KOPT-K1 (cell line): ENCODE measurements around the gene S100A13.
A peak's percentile ranks its signal among the peaks of the same experiment; 100 is the strongest.
"Not testable (repeated sequence)": the region's sequence is repeated elsewhere in the genome, so short reads cannot be mapped to it uniquely, and the experiment has no call there.

ENCODE experiments used
- H3K27ac ChIP-seq: fragments of 200-600 bp; sonication (generic); 2 replicates; pipeline ENCODE4 v1.5.1; 2016; ENCODE audit warnings: antibody characterized with exemption, mild to moderate bottlenecking, low read depth, low read length; ENCODE audit not compliant: poor library complexity, severe bottlenecking
- H3K36me3 ChIP-seq: fragments of 200-600 bp; sonication (generic); 2 replicates; pipeline ENCODE4 v1.5.1; 2017; ENCODE audit warnings: antibody characterized with exemption, mild to moderate bottlenecking, low read length, moderate library complexity; ENCODE audit not compliant: insufficient read depth
- H3K9me3 ChIP-seq: fragments of 200-600 bp; sonication (generic); 2 replicates; pipeline ENCODE4 v1.5.1; 2017; ENCODE audit warnings: antibody characterized with exemption, low read length, mild to moderate bottlenecking; ENCODE audit not compliant: insufficient read depth, poor library complexity, severe bottlenecking

The S100A13 gene

DNA sequence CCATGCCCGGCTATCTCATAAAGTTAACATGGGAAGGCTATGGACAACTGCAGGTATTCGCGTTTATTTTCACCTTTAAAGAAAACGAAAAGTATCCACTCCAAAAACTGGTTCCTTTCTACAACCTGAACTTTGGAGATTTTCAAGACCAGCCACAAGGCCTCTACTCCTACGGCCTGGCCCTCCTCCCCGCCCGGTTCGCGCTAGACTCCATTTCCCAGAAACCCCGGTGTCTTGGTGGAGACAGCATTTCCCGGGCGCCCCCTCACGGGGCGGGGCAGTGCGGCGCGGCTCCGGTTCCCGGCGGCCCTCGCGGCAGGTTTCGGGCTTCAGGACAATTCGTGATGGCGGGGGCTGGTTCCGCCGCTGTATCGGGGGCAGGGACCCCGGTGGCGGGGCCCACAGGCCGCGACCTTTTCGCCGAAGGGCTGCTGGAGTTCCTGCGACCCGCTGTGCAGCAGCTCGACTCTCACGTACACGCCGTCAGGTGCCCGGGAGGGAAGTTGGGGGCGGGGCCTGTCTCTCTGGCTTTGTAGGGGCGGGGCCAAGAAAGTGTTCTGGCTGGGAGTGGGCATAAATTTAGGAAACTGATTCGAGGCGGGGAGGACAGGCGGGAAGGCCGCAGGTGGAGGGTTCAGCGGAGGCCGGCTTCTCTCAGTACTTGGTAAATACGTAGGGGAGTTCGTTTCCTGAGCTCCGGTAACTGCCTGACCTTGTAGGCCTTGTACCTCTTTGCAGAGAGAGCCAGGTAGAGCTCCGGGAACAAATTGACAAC, 31.3 kb upstream of the S100A13 start, which contains the start of gene SNAPIN:
Gene SNAPIN, plus strand, starts transcription at position 304 of the 775 bp plus-strand sequence. Its CDS starts 41 bp downstream, at position 345.
- Histone ChIP-seq H3K27ac (peak within 1 kb of the TSS; percentile 80), H3K9me3 (no peaks in the 10 kb centered on the region), H3K36me3 (peaks cover 32% of the 10 kb centered on the region)

DNA sequence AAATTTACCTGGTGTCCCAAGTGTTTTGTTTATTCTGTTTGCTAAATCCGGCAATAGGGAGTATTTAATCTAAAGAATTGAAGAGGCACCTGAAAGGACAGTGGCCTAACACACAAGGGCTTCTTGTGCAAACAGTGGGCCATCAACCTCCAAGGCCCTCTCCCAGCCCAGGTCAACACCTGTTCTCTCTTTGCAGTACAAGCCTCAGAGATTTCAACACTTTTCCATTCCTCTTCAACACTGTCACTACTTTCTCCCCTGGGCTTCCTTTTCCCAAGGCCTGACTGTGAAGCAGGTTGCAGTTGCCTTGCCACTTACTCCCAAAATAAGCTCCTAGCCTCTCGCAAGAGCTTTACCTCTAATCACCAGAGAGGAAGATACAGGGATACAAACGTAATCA, 28.0 kb upstream of the S100A13 start:
- H3K27ac ChIP-seq = no peak overlapping the region
- H3K9me3 ChIP-seq = no peaks in the 10 kb centered on the region
- H3K36me3 ChIP-seq = no peaks in the 10 kb centered on the region; the same call in 1 of the 2 replicates

DNA sequence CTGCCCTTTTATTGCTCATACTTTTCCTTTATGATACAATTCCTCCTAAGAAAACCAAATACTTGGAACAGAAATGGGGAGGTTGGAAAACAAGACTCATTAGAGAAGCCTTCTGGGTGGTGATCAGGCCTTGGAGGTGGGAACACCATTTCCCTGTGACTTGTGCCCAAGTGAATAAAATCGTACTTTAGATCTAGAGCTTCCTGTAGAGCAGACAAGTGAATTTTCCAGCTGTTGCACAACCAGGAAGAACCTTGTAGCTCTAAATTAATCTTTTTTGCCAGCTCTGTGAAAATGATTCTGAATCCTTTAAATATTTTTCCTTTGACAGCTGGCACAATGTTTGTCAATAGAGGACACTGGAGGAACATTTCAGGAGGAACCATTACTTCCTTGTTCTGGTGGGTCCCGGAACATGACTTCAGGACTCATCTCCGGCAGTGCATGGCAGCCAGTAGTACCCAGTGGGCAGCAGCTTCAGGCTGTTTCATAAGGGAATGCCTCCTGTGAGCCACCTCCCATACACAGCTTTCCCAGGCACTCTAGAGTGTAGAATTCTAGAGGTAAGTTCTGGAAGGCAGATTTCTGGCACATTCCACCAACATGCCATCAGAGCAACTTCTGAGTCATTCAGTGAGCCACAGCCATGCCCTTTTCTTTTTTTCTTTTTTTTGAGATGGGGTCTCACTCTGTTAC, 25.6 kb upstream of the S100A13 start:
- no peaks in the 10 kb centered on the region for H3K9me3 ChIP-seq
- H3K36me3 ChIP-seq = peaks cover 3% of the 10 kb centered on the region; the same call in 1 of the 2 replicates
- no peak overlapping the region for H3K27ac ChIP-seq

DNA sequence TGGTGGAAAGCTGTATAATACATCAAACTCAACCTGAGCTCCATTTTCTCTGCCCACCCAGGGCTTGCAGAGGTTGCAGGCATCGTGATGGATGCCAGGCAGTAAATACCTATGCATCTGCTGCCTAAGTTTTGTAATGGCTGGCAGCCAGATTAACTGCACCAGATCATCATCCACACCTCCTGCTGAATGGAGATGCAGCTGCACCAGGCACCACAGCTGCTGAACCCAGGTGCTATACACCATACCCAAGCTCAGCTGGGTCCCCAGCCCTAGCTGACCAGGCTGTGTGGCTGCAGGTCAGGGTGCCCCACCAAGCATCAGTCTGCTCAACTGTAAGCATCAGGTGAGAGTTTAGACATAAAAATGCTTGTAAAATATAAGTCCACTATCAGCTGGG, 24.5 kb upstream of the S100A13 start:
- Histone ChIP-seq H3K36me3 (peaks cover 13% of the 10 kb centered on the region), H3K9me3 (no peaks in the 10 kb centered on the region), H3K27ac (no peak overlapping the region)

DNA sequence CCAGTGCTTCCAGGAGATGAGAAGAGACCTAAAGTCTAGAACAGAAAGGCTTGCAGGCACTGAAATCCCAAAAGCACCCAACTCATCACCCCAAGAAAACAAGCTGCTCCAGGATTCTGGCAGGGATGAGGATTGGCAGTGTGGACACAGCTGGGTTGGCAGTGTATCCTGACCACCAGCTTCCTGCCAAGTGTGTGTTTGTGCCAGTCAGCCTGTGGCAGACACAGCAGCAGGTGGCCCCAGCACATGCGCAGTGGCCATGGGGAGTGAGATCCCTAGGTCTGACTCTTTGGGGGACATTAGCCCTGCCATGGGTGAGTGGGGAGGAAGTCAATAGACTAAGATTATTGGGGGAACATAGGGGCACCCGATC, 22.5 kb upstream of the S100A13 start:
- Histone ChIP-seq H3K27ac (peak overlapping the region; percentile 15), H3K36me3 (peaks cover 33% of the 10 kb centered on the region), H3K9me3 (no peaks in the 10 kb centered on the region)

DNA sequence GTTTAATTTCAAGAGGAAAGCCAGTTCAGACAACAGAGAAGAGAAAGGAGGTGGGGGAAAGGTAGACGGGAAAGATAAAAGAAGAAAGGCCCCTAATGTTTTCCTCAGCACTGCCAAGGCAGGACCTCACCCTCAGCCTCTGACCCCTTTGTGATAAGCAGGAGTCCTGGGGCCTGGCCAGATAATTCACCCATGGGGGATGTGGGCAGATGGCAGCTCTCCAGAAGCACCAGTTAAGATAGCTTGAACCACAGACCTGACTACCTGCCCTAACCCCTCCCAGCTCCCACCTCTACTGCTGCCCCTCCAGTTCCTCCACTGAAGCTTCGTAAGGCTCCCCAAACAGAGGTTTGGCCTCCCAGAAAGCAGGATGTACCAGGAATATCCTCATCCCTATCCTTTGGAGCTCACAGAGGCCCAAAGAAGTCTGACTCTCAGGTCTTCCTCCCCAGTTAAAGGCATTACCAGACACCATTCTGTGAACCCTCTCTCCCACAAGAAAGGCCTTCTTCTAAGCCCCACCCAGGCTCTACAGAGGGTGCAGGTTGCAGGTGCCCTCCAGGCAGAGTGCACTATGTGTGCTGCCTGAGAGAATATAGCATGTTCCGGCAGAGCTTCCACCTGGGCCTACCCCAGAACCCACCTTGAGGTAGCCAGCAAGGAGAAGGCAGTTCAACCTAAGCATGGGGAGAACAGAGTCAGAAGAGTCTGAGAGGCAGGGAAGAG, 22.0 kb upstream of the S100A13 start:
- Histone ChIP-seq H3K9me3 (no peaks in the 10 kb centered on the region), H3K27ac (peak overlapping the region; percentile 15), H3K36me3 (peaks cover 38% of the 10 kb centered on the region)

DNA sequence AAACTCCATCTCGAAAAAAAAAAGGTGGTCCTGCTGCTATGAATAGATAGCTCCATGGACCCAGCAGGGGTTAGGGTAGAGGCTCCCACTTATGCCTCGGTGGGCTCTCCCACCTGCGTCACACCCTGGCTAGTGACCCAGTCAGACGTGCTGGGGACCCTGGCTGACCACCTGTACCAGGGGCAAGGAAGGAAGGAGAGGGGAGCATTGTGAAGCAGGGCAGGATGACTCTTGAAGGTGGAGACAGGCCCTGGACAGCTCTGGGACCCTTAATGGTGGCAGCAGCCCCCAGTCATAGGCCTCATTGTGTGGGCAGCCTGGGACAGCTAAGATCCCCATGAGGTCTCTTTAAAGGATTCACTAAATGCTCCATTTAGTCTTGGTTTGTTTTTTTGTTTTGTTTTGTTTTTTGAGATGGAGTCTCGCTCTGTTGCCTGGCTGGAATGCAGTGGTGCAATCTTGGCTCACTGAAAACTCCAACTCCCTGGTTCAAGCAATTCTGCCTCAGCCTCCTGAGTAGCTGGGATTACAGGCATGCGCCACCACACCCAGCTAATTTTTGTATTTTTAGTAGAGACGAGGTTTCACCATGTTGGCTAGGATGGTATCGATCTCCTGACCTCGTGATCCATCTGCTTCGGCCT, 20.8 kb upstream of the S100A13 start:
- no peak overlapping the region for H3K27ac ChIP-seq
- no peaks in the 10 kb centered on the region for H3K9me3 ChIP-seq
- H3K36me3 ChIP-seq = peaks cover 50% of the 10 kb centered on the region

DNA sequence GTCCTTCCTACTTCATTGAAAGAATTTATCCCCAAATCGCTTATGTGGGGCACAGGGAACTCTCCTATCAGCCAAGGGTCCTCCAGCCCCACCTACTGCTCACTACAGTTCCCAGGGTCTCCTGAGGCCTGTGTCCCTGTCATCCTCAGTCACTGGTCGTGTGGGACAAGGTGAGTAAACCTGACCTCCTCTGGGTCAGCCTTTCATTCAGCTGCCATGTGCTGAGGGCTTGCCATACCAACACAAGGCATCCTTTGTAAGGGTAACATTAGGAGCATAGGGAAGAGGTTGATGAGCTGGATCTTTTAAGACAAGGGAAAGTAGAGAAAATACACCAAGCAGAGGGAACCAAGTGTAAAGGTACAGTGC, 20.0 kb upstream of the S100A13 start:
- H3K9me3 ChIP-seq = no peaks in the 10 kb centered on the region
- peaks cover 58% of the 10 kb centered on the region for H3K36me3 ChIP-seq
- H3K27ac ChIP-seq = no peak overlapping the region

DNA sequence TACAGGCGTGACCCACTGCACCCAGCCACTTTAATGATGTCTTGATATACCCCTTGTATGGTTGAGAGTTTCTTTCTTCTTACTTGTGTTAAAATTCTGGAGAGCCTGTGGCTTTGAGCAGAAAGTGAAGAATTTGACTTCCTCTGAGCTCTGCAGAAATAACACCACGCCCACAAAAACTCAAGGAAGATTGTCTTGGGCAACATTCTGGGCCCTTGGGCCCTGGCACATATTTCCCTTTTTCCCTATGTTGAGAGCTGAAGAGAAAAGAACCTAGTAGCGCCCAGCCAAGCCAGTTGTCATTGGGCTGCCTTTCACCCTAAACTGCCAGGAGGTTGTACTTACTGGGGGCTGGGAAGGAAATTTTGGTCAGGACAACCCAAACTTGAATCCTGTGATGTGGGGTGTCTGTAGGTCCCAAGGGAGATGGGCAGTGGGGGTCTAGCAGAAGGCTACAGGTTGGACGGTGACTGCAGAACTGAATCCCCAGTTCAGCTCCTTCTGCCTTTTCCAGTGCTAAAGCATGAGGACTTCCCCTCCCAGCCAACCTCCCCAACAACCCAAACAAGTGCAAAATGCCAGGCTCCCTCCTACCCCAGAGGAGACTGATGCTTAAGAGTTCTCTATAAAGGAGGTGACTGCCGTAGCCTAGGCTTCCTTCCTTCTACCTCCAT, 19.5 kb upstream of the S100A13 start:
- Histone ChIP-seq H3K27ac (no peak overlapping the region), H3K36me3 (peaks cover 63% of the 10 kb centered on the region), H3K9me3 (no peaks in the 10 kb centered on the region)

DNA sequence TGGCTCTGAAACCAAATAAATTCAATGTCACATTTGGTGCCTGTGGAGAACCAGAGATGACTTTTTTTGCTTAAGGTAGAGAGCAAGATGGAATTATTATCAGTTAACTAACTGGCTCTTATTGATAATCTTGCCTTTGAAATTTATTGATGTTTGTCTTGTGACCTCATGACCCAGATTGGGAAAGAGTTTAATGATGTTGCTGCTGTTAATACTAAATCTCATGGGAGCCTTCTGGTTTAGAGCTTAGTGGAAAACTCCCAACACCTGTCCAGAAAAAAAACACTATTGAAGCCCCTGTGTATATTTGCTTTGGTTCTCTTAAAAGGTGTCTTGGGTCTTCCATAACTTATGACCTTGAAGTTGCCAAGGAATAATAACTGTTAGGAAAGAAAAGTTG, 16.5 kb upstream of the S100A13 start:
- Histone ChIP-seq H3K27ac (no peak overlapping the region), H3K36me3 (peaks cover 93% of the 10 kb centered on the region), H3K9me3 (no peaks in the 10 kb centered on the region)

DNA sequence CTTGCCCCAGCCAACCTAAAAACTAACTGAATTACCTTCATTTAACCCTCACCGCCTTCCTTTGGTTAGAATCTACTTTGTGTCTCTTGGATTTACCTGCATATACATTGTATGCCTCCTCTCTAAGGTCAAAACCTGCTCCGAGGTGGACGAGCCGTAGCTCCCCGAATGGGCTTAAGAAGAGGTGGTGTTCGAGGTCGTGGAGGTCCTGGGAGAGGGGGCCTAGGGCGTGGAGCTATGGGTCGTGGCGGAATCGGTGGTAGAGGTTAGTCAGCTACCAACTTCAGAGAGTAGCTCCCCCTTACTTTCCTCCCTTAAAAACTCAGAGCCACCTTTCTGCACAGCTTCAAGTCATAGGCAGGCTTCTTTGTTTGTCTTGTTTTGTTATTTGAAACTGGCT, 15.8 kb upstream of the S100A13 start:
- H3K36me3 ChIP-seq = peaks cover 98% of the 10 kb centered on the region
- no peaks in the 10 kb centered on the region for H3K9me3 ChIP-seq
- H3K27ac ChIP-seq = no peak overlapping the region

DNA sequence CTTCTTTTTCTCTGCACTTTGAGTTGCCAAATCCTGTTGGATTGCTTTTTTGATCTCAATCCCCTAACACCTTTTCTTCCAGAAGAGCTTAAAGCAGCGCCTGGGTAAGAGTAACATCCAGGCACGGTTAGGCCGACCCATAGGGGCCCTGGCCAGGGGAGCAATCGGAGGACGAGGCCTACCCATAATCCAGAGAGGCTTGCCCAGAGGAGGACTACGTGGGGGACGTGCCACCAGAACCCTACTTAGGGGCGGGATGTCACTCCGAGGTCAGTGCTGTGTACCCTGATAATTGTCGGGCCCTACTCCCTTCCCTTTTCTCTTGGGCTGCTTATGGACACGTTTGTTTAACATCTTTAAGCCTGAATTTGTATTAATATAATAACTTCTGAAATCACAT, 14.9 kb upstream of the S100A13 start:
- peaks cover 100% of the 10 kb centered on the region for H3K36me3 ChIP-seq
- no peaks in the 10 kb centered on the region for H3K9me3 ChIP-seq
- no peak overlapping the region for H3K27ac ChIP-seq

DNA sequence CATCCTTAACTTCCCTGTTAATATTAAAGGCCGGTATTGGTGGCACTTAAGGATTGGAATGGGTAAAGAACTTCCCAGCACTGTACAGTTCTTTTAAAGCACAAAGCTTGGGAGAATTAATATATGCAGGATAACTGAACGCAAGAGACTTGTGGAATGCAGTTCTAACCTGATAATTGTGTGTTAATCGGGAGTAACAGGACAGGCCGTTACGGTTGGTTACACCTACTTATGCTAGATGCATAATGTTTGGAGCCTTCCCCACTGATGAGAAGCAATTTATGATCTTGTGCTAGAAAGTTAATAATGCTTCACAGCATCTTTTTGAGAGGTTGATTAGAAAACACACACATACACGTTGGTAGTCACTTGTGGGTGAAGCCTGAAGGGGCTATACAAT, 13.6 kb upstream of the S100A13 start:
- Histone ChIP-seq H3K27ac (no peak overlapping the region), H3K36me3 (peaks cover 100% of the 10 kb centered on the region), H3K9me3 (no peaks in the 10 kb centered on the region)

DNA sequence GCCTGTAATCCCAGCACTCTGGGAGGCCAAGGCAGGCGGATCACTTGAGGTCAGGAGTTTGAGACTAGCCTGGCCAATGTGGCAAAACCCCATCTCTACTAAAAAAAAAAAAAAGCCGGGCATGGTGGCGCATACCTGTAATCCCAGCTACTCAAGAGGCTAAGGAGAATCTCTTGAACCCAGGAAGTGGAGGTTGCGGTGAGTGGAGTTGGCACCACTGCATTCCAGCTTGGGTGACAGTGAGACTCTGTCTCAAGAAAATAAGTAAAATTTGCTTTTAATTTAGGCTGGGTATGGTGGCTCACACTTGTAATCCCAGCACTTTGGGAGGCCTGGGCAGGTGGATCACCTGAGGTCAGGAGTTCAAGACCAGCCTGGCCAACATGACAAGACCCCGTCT, 12.9 kb upstream of the S100A13 start:
- not testable (repeated sequence) for H3K9me3 ChIP-seq, H3K27ac ChIP-seq
- peaks cover 100% of the 10 kb centered on the region for H3K36me3 ChIP-seq
